ENCODE results near the gene UGT1A5. TPM values are rescaled to one million over a fixed set of nuclear protein-coding genes. Genes with fewer than 3 reads are reported as not detected.
"Not testable (repeated sequence)": the region's sequence is repeated elsewhere in the genome, so short reads cannot be mapped to it uniquely, and the experiment has no call there.

The UGT1A5 gene
- total RNA-seq, 2 experiments from 2014 or later, result not detected

- Mint-ChIP-seq H3K27me3 (ENCODE audit: low read depth) (peaks cover 8% of the 10 kb centered on the region), H3K36me3 (ENCODE audit: low read depth) (no peaks in the 10 kb centered on the region), H3K27ac (no peak overlapping the region), H3K4me1 (ENCODE audit: low read depth) (no peaks in the 10 kb centered on the region), H3K4me3 (no peak overlapping the region), H3K9me3 (no peaks in the 10 kb centered on the region)
- intact Hi-C loops (cut with micrococcal nuclease), result no loop called here
- CTCF ChIA-PET, result interaction anchor here (0.7 kb wide), 1 partner anchor 783 kb away, joined by 3 read pairs; no protein-coding TSS in a partner anchor
- DNase-seq, result no peak
Measured at GRCh38 chr2:233740870-233741269, 28.2 kb downstream of the UGT1A5 start.

GRCh38 chr2:233743464-233744259, 31.0 kb downstream of the UGT1A5 start:
- intact Hi-C loops (cut with micrococcal nuclease), result no loop called here

GRCh38 chr2:233745073-233745755, 32.5 kb downstream of the UGT1A5 start:
- intact Hi-C loops (cut with micrococcal nuclease), result no loop called here
- Mint-ChIP-seq H3K4me1 (ENCODE audit: low read depth) (no peaks in the 10 kb centered on the region), H3K27ac (no peak overlapping the region), H3K9me3 (peaks cover 1% of the 10 kb centered on the region), H3K36me3 (ENCODE audit: low read depth) (no peaks in the 10 kb centered on the region), H3K27me3 (ENCODE audit: low read depth) (peaks cover 7% of the 10 kb centered on the region), H3K4me3 (no peak overlapping the region)
- CTCF ChIA-PET, result no interaction called here
- no peak for DNase-seq

More at GRCh38 chr2:233743464-233744259, 31.0 kb downstream of the UGT1A5 start:
- H3K27ac Mint-ChIP-seq, result no peak overlapping the region
- no peaks in the 10 kb centered on the region for H3K36me3 Mint-ChIP-seq (ENCODE audit: low read depth)
- no peak for DNase-seq
- H3K9me3 Mint-ChIP-seq, result no peaks in the 10 kb centered on the region
- H3K4me1 Mint-ChIP-seq (ENCODE audit: low read depth), result no peaks in the 10 kb centered on the region
- CTCF ChIA-PET, result no interaction called here
- H3K4me3 Mint-ChIP-seq, result no peak overlapping the region
- H3K27me3 Mint-ChIP-seq (ENCODE audit: low read depth), result peaks cover 7% of the 10 kb centered on the region

- H3K4me1 Mint-ChIP-seq (ENCODE audit: low read depth); H3K27me3 Mint-ChIP-seq (ENCODE audit: low read depth); H3K27ac Mint-ChIP-seq; DNase-seq; H3K9me3 Mint-ChIP-seq; intact Hi-C loops (cut with micrococcal nuclease); H3K36me3 Mint-ChIP-seq (ENCODE audit: low read depth); CTCF ChIA-PET; H3K4me3 Mint-ChIP-seq: not testable (repeated sequence)
Measured at GRCh38 chr2:233745838-233746237, 33.1 kb downstream of the UGT1A5 start.

GRCh38 chr2:233746475-233747282, 34.0 kb downstream of the UGT1A5 start:
- intact Hi-C loops (cut with micrococcal nuclease), result no loop called here
- no peaks in the 10 kb centered on the region for H3K4me1 Mint-ChIP-seq (ENCODE audit: low read depth)
- peaks cover 4% of the 10 kb centered on the region for H3K9me3 Mint-ChIP-seq
- H3K27ac Mint-ChIP-seq, result no peak overlapping the region
- CTCF ChIA-PET, result no interaction called here
- peaks cover 5% of the 10 kb centered on the region for H3K27me3 Mint-ChIP-seq (ENCODE audit: low read depth)
- DNase-seq, result no peak
- H3K36me3 Mint-ChIP-seq (ENCODE audit: low read depth), result no peaks in the 10 kb centered on the region
- H3K4me3 Mint-ChIP-seq, result no peak overlapping the region

- Mint-ChIP-seq H3K27ac (no peak overlapping the region), H3K27me3 (ENCODE audit: low read depth) (peaks cover 5% of the 10 kb centered on the region), H3K4me3 (no peak overlapping the region), H3K36me3 (ENCODE audit: low read depth) (no peaks in the 10 kb centered on the region), H3K9me3 (peaks cover 4% of the 10 kb centered on the region), H3K4me1 (ENCODE audit: low read depth) (no peaks in the 10 kb centered on the region)
- no peak for DNase-seq
- CTCF ChIA-PET, result no interaction called here
- intact Hi-C loops (cut with micrococcal nuclease), result no loop called here
Measured at GRCh38 chr2:233747283-233747544, 34.5 kb downstream of the UGT1A5 start.

- intact Hi-C loops (cut with micrococcal nuclease); H3K27ac Mint-ChIP-seq; H3K4me3 Mint-ChIP-seq; H3K36me3 Mint-ChIP-seq (ENCODE audit: low read depth); H3K4me1 Mint-ChIP-seq (ENCODE audit: low read depth); CTCF ChIA-PET; H3K9me3 Mint-ChIP-seq; DNase-seq: not testable (repeated sequence)
- H3K27me3 Mint-ChIP-seq (ENCODE audit: low read depth), result peaks cover 12% of the 10 kb centered on the region
Measured at GRCh38 chr2:233750689-233751088, 38.0 kb downstream of the UGT1A5 start.

- H3K4me3 Mint-ChIP-seq; H3K27ac Mint-ChIP-seq; intact Hi-C loops (cut with micrococcal nuclease): not testable (repeated sequence)
Measured at GRCh38 chr2:233751212-233752009, 38.7 kb downstream of the UGT1A5 start.

GRCh38 chr2:233754872-233755611, 42.3 kb downstream of the UGT1A5 start:
- H3K9me3 Mint-ChIP-seq, result peaks cover 4% of the 10 kb centered on the region
- H3K36me3 Mint-ChIP-seq (ENCODE audit: low read depth), result no peaks in the 10 kb centered on the region
- H3K27ac Mint-ChIP-seq, result no peak overlapping the region
- H3K4me3 Mint-ChIP-seq, result no peak overlapping the region
- peaks cover 7% of the 10 kb centered on the region for H3K27me3 Mint-ChIP-seq (ENCODE audit: low read depth)
- no peak for DNase-seq
- CTCF ChIA-PET, result no interaction called here
- intact Hi-C loops (cut with micrococcal nuclease), result no loop called here
- H3K4me1 Mint-ChIP-seq (ENCODE audit: low read depth), result no peaks in the 10 kb centered on the region

More at GRCh38 chr2:233751212-233752009, 38.7 kb downstream of the UGT1A5 start:
- DNase-seq; H3K4me1 Mint-ChIP-seq (ENCODE audit: low read depth); H3K36me3 Mint-ChIP-seq (ENCODE audit: low read depth); H3K9me3 Mint-ChIP-seq; CTCF ChIA-PET: not testable (repeated sequence)
- peaks cover 12% of the 10 kb centered on the region for H3K27me3 Mint-ChIP-seq (ENCODE audit: low read depth)

GRCh38 chr2:233756429-233757081, 43.8 kb downstream of the UGT1A5 start:
- H3K9me3 Mint-ChIP-seq, result peaks cover 1% of the 10 kb centered on the region
- H3K27ac Mint-ChIP-seq, result no peak overlapping the region

GRCh38 chr2:233758141-233758540, 45.4 kb downstream of the UGT1A5 start:
- CTCF ChIA-PET, result no interaction called here
- H3K9me3 Mint-ChIP-seq, result no peaks in the 10 kb centered on the region
- DNase-seq, result no peak
- H3K27ac Mint-ChIP-seq, result no peak overlapping the region
- H3K36me3 Mint-ChIP-seq (ENCODE audit: low read depth), result no peaks in the 10 kb centered on the region
- intact Hi-C loops (cut with micrococcal nuclease), result no loop called here
- no peaks in the 10 kb centered on the region for H3K4me1 Mint-ChIP-seq (ENCODE audit: low read depth)
- peaks cover 5% of the 10 kb centered on the region for H3K27me3 Mint-ChIP-seq (ENCODE audit: low read depth)
- H3K4me3 Mint-ChIP-seq, result no peak overlapping the region

More at GRCh38 chr2:233756429-233757081, 43.8 kb downstream of the UGT1A5 start:
- Mint-ChIP-seq H3K36me3 (ENCODE audit: low read depth) (no peaks in the 10 kb centered on the region), H3K27me3 (ENCODE audit: low read depth) (peaks cover 7% of the 10 kb centered on the region), H3K4me1 (ENCODE audit: low read depth) (no peaks in the 10 kb centered on the region), H3K4me3 (no peak overlapping the region)
- intact Hi-C loops (cut with micrococcal nuclease), result no loop called here
- no peak for DNase-seq
- CTCF ChIA-PET, result no interaction called here
